Thoracic aorta (tissue), 2 donors: Measurements from ENCODE around the gene PCDHB9. TPM values are rescaled to one million over a fixed set of nuclear protein-coding genes. Genes with fewer than 3 reads are reported as not detected.
"Not testable (repeated sequence)": the region's sequence is repeated elsewhere in the genome, so short reads cannot be mapped to it uniquely, and the experiment has no call there.

Experiments used
- ATAC-seq: fragments of 150-250 bp; one replicate; pipeline ENCODE4 v1.8.0; 2017; ENCODE audit warnings: low read depth; ENCODE audit not compliant: insufficient number of reproducible peaks, low FRiP score
- DNase-seq: peaks from one replicate; pipeline ENCODE4 v3.0.0-alpha.2; 2020; ENCODE audit warnings: low spot score
- H3K27ac ChIP-seq, 2 donors: fragments of 200-600 bp; sonication (generic); 1 replicate in 1 of 2; 2 replicates in 1 of 2; pipeline ENCODE4 v1.5.1; 2016; ENCODE audit warnings: mild to moderate bottlenecking in 2 of 2, moderate library complexity in 2 of 2
- H3K27me3 ChIP-seq: fragments of 200-600 bp; sonication (generic); replicated peaks from 2 replicates; pipeline ENCODE4 v1.6.0; 2016; ENCODE audit warnings: mild to moderate bottlenecking; ENCODE audit not compliant: insufficient read depth
- H3K36me3 ChIP-seq: fragments of 200-600 bp; sonication (generic); one replicate; pipeline ENCODE4 v1.5.1; 2016
- H3K4me1 ChIP-seq, 2 donors: fragments of 200-600 bp; sonication (generic); 1 replicate in 1 of 2; 2 replicates in 1 of 2; pipeline versions ENCODE4 v1.5.1 to v1.6.0; 2016; ENCODE audit warnings: low read depth in 2 of 2, mild to moderate bottlenecking in 1 of 2; ENCODE audit not compliant: control insufficient read depth in 1 of 2
- H3K4me3 ChIP-seq: fragments of 200-600 bp; sonication (generic); 2 replicates; pipeline ENCODE4 v1.5.1; 2016; ENCODE audit warnings: mild to moderate bottlenecking
- H3K9me3 ChIP-seq: fragments of 200-600 bp; sonication (generic); 2 replicates; pipeline ENCODE4 v1.5.1; 2016
- CTCF ChIP-seq: fragments of 200-600 bp; sonication (generic); IDR thresholded peaks from one replicate; pipeline ENCODE4 v1.5.1; 2019; ENCODE audit warnings: antibody characterized with exemption
- total RNA-seq, 2 donors: library from RNA; depleted of rRNA; stranded (reverse); fragments of >200 nt; gene quantifications; one replicate each; pipeline versions ENCODE4 v1.1.0 to v1.2.3, GENCODE V29; 2016

Gene PCDHB9
- total RNA-seq, 2 donors from 2014 or later: 4.2 to 9.6 TPM

DNA sequence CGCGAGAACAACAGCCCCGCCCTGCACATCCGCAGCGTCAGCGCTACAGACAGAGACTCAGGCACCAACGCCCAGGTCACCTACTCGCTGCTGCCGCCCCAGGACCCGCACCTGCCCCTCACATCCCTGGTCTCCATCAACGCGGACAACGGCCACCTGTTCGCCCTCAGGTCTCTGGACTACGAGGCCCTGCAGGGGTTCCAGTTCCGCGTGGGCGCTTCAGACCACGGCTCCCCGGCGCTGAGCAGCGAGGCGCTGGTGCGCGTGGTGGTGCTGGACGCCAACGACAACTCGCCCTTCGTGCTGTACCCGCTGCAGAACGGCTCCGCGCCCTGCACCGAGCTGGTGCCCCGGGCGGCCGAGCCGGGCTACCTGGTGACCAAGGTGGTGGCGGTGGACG lies 28.5 kb downstream of the PCDHB9 start:
- not testable (repeated sequence) for H3K36me3 ChIP-seq, H3K27me3 ChIP-seq, DNase-seq, H3K27ac ChIP-seq, H3K4me1 ChIP-seq, ATAC-seq, H3K4me3 ChIP-seq
- peaks cover 68% of the 10 kb centered on the region for H3K9me3 ChIP-seq

DNA sequence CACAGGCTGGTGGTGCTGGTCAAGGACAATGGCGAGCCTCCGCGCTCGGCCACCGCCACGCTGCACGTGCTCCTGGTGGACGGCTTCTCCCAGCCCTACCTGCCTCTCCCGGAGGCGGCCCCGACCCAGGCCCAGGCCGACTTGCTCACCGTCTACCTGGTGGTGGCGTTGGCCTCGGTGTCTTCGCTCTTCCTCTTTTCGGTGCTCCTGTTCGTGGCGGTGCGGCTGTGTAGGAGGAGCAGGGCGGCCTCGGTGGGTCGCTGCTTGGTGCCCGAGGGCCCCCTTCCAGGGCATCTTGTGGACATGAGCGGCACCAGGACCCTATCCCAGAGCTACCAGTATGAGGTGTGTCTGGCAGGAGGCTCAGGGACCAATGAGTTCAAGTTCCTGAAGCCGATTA lies 29.1 kb downstream of the PCDHB9 start:
- H3K4me1 ChIP-seq, H3K36me3 ChIP-seq, DNase-seq, H3K27me3 ChIP-seq, H3K27ac ChIP-seq, H3K4me3 ChIP-seq, ATAC-seq: not testable (repeated sequence)
- H3K9me3 ChIP-seq: peaks cover 71% of the 10 kb centered on the region

DNA sequence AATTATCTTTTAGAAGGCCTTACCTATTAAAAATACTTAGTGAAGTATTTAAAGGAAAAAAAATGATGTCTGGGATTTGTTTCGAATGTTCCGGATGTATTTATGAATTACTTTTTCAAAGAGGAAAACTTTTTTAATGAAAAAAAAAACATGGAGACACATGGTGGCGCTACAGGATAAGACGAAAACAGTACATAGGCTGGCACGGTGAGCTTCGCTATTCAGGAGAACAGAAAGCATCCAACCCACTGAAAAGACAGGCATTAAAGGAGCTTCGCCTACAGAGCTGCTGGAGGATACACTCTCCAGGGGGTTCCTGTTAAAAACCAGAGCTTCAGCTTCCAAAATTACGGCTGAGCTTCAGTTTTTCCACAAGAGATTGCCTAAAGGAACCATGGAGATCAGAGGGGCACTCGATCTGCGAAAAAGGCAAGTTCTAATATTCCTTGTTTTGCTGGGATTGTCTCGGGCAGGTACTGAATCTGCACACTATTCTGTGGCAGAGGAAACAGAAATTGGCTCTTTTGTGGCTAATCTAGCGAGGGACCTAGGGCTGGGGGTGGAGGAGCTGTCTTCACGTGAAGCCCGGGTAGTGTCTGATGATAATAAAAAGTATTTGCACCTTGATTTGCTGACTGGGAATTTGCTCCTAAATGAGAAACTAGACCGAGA lies 36.3 kb downstream of the PCDHB9 start, which contains the start of gene PCDHB14:
Gene PCDHB14 (plus strand): TSS at position 232 of the 672 bp plus-strand sequence. CDS start 163 bp downstream, at position 395.
- Histone ChIP-seq H3K27me3 (no peaks in the 10 kb centered on the region), H3K36me3 (no peaks in the 10 kb centered on the region), H3K9me3 (peaks cover 89% of the 10 kb centered on the region), H3K4me3 (peak within 1 kb of the TSS; percentile 42), H3K4me1 (no peaks in the 10 kb centered on the region), H3K27ac (no peak within 1 kb of the TSS)
- TF ChIP-seq CTCF: no peak
- ATAC-seq: no peak
- no peak for DNase-seq

GRCh38 chr5:141224844-141225243 lies 37.9 kb downstream of the PCDHB9 start:
- DNase-seq, H3K27ac ChIP-seq, ATAC-seq, H3K27me3 ChIP-seq, H3K36me3 ChIP-seq, H3K4me3 ChIP-seq, H3K4me1 ChIP-seq: not testable (repeated sequence)
- peaks cover 82% of the 10 kb centered on the region for H3K9me3 ChIP-seq

DNA sequence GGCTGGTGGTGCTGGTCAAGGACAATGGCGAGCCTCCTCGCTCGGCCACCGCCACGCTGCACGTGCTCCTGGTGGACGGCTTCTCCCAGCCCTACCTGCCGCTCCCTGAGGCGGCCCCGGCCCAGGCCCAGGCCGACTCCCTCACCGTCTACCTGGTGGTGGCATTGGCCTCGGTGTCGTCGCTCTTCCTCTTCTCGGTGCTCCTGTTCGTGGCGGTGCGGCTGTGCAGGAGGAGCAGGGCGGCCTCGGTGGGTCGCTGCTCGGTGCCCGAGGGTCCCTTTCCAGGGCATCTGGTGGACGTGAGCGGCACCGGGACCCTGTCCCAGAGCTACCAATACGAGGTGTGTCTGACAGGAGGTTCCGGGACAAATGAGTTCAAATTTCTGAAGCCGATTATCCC lies 38.5 kb downstream of the PCDHB9 start:
- DNase-seq, H3K36me3 ChIP-seq, H3K27ac ChIP-seq, H3K27me3 ChIP-seq, H3K4me1 ChIP-seq, ATAC-seq: not testable (repeated sequence)
- peak overlapping the region; percentile 21 for H3K4me3 ChIP-seq
- peaks cover 80% of the 10 kb centered on the region for H3K9me3 ChIP-seq

DNA sequence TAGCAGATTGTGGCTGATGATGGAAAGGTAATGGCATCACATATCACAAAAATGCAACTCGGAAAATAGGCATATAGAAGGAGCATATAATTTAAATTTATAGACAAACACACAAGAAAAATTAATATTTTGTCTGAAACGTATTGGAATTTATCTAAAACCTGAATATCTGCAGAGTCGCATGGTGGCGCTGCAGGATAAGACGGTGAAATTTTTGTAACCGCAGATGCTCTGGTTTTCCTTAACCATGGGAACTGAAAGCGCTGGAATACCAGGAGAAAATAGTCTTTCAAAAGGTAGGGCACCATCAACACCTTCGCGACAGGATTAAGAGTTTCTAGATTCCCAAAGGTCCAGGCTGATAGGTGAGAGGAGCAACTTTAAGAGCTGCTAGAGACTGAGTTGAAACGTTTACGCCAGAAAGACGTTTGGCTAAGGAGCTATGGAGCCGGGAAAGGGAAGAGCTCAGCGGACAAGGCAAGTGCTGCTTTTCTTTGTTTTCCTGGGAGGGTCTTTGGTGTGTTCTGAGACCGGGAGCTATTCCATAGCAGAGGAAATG lies 47.2 kb downstream of the PCDHB9 start:
- Histone ChIP-seq H3K27me3 (no peaks in the 10 kb centered on the region), H3K4me3 (peak overlapping the region; percentile 60), H3K36me3 (no peaks in the 10 kb centered on the region), H3K4me1 (no peaks in the 10 kb centered on the region), H3K27ac (no peak overlapping the region), H3K9me3 (peaks cover 89% of the 10 kb centered on the region)
- TF ChIP-seq CTCF: no peak
- DNase-seq (no peak), ATAC-seq (no peak)

DNA sequence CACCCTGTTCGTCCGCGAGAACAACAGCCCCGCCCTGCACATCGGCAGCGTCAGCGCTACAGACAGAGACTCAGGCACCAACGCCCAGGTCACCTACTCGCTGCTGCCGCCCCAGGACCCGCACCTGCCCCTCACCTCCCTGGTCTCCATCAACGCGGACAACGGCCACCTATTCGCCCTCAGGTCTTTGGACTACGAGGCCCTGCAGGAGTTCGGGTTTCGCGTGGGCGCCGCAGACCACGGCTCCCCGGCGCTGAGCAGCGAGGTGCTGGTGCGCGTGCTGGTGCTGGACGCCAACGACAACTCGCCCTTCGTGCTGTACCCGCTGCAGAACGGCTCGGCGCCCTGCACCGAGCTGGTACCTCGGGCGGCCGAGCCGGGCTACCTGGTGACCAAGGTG lies 49.0 kb downstream of the PCDHB9 start:
- H3K4me1 ChIP-seq, DNase-seq, H3K4me3 ChIP-seq, ATAC-seq, H3K36me3 ChIP-seq, H3K27ac ChIP-seq, H3K27me3 ChIP-seq: not testable (repeated sequence)
- H3K9me3 ChIP-seq: peaks cover 97% of the 10 kb centered on the region
